HEK293T (cell line): ENCODE results near the gene COMTD1.

Experiments used
- BHLHE40 ChIP-seq: fragments of 450-650 bp; IDR thresholded peaks from 2 replicates; pipeline ENCODE4 v1.6.1; 2016; ENCODE audit warnings: mild to moderate bottlenecking, moderate library complexity, borderline replicate concordance
- ELF4 ChIP-seq: fragments of 450-650 bp; IDR thresholded peaks from 2 replicates; pipeline ENCODE4 v1.6.1; 2017; ENCODE audit warnings: antibody characterized with exemption
- FOXA1 ChIP-seq: fragments of 450-650 bp; IDR thresholded peaks from 2 replicates; pipeline ENCODE4 v1.6.1; 2016; ENCODE audit warnings: mild to moderate bottlenecking
- FOXM1 ChIP-seq: fragments of 450-650 bp; IDR thresholded peaks from 2 replicates; pipeline ENCODE4 v1.6.1; 2017; ENCODE audit warnings: mild to moderate bottlenecking, borderline replicate concordance
- HDGF ChIP-seq: fragments of 450-650 bp; IDR thresholded peaks from 2 replicates; pipeline ENCODE4 v1.6.1; 2017; ENCODE audit warnings: antibody characterized with exemption, borderline replicate concordance
- SUZ12 ChIP-seq: fragments of 450-650 bp; IDR thresholded peaks from 2 replicates; pipeline ENCODE4 v1.6.1; 2016; ENCODE audit warnings: mild to moderate bottlenecking
- TARDBP ChIP-seq: fragments of 450-650 bp; IDR thresholded peaks from 2 replicates; pipeline ENCODE4 v1.6.1; 2016

DNA sequence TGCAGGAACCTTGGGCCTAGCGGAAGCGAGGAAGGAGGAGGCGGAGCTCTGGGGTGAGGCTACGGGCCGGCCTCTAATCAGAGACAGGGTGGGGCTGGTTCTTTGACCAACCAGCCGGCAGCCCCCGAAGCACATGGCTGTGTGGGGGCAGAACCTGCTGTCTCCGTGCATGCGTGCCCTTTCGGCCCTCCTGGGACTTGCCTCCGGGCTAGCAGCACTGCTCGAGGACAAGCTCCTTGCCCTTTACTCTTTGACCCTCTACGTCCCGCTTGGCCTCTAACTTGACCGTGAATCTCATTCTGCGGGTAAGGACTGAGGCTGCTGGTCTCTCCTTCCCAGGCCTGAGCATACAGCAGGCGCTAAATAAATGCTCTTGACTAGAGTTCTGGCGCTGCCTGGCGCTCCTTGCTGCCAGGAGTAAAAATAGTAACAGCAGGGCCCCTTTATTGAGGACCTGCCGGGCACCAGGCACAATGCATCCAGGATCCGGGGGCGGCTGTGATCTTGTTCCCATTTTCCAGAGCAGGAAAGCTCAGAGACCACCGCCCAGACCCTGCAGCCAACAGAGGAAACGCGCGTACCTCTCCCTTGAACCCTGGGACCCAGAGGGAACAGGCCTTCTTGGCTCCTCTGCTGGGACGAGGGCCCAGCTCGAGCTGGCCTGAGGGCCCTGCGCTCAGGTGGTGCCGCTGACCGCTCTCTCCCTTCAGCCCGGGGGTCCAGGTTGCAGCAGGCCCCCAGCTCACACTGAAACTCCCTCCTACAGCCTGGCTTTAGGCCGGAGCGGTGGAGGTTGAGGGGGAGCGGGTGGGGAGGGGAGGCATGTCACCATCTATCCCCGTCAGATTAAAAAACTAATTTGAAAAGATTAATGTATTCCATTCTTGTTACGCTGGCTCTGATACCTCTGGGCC lies 2.7 kb upstream of the COMTD1 start:
- no peak for TF ChIP-seq ELF4
- no peak for TF ChIP-seq SUZ12
- no peak for TF ChIP-seq TARDBP
- TF ChIP-seq FOXA1: no peak
- TF ChIP-seq BHLHE40: no peak
- TF ChIP-seq FOXM1: no peak
- TF ChIP-seq HDGF: no peak
